IMR-90 (cell line): Measurements from ENCODE around the gene HSPE1.

ENCODE experiments used
- CEBPB ChIP-seq: IDR thresholded peaks from 2 replicates; pipeline ENCODE4 v1.6.1; 2012; ENCODE audit warnings: low read depth, low read length, improper control_type of control experiment
- CHD1 ChIP-seq: IDR thresholded peaks from 2 replicates; pipeline ENCODE4 v1.6.1; 2012; ENCODE audit warnings: low read depth, low read length, improper control_type of control experiment
- CTCF ChIP-seq: conservative IDR thresholded peaks from 2 replicates; pipeline ENCODE4 v1.5.1; 2012; ENCODE audit warnings: mild to moderate bottlenecking, low read depth, low read length, improper control_type of control experiment
- ELK1 ChIP-seq: fragments of 150-350 bp; IDR thresholded peaks from 2 replicates; pipeline ENCODE4 v1.6.1; 2016; ENCODE audit warnings: low read depth, mild to moderate bottlenecking, low read length, moderate library complexity, borderline replicate concordance
- USF2 ChIP-seq: fragments of 150-350 bp; IDR thresholded peaks from 2 replicates; pipeline ENCODE4 v1.6.1; 2017; ENCODE audit warnings: mild to moderate bottlenecking, antibody characterized with exemption, low read length, low read depth

GRCh38 chr2:197486175-197486574, 14.0 kb upstream of the HSPE1 start:
- no peak for TF ChIP-seq USF2
- TF ChIP-seq CTCF: no peak
- TF ChIP-seq CHD1: no peak
- TF ChIP-seq CEBPB: no peak
- TF ChIP-seq ELK1: no peak
